HG03139 (cell line): ENCODE measurements around the gene AFF3.
"Not testable (repeated sequence)": the region's sequence is repeated elsewhere in the genome, so short reads cannot be mapped to it uniquely, and the experiment has no call there.

Source experiments
- ATAC-seq: cut with Tn5 transposase; IDR thresholded peaks from one replicate; pipeline ENCODE4 v1.9.1; 2021; ENCODE audit not compliant: unreplicated experiment

AFF3 gene

GRCh38 chr2:99772591-99773331 is 369.6 kb downstream of the AFF3 start:
- ATAC-seq = no peak

GRCh38 chr2:99771681-99772333 is 370.6 kb downstream of the AFF3 start:
- no peak for ATAC-seq

GRCh38 chr2:99770876-99771275 is 371.5 kb downstream of the AFF3 start:
- ATAC-seq = no peak

- ATAC-seq = no peak
These were observed 376.6 kb downstream of the AFF3 start for GRCh38 chr2:99765731-99766318.

GRCh38 chr2:99763764-99764163 is 378.6 kb downstream of the AFF3 start:
- ATAC-seq = no peak

- no peak for ATAC-seq
These were observed 379.7 kb downstream of the AFF3 start for GRCh38 chr2:99762714-99763113.

- ATAC-seq = no peak
These were observed 384.7 kb downstream of the AFF3 start for GRCh38 chr2:99757611-99758114.

- ATAC-seq = no peak
These were observed 386.3 kb downstream of the AFF3 start for GRCh38 chr2:99756059-99756458.

- no peak for ATAC-seq
These were observed 388.2 kb downstream of the AFF3 start for GRCh38 chr2:99754210-99754609.

GRCh38 chr2:99753505-99753904 is 388.9 kb downstream of the AFF3 start:
- ATAC-seq = no peak

- ATAC-seq = no peak
These were observed 394.0 kb downstream of the AFF3 start for GRCh38 chr2:99748344-99748743.

GRCh38 chr2:99747842-99748241 is 394.5 kb downstream of the AFF3 start:
- ATAC-seq = no peak

- ATAC-seq = no peak
These were observed 399.2 kb downstream of the AFF3 start for GRCh38 chr2:99743146-99743545.

- no peak for ATAC-seq
These were observed 404.9 kb downstream of the AFF3 start for GRCh38 chr2:99737537-99737936.

GRCh38 chr2:99735753-99736152 is 406.6 kb downstream of the AFF3 start:
- ATAC-seq = no peak

GRCh38 chr2:99735314-99735713 is 407.1 kb downstream of the AFF3 start:
- not testable (repeated sequence) for ATAC-seq

- no peak for ATAC-seq
These were observed 408.2 kb downstream of the AFF3 start for GRCh38 chr2:99734236-99734635.

- no peak for ATAC-seq
These were observed 413.0 kb downstream of the AFF3 start for GRCh38 chr2:99729104-99730025.

GRCh38 chr2:99728166-99728565 is 414.2 kb downstream of the AFF3 start:
- no peak for ATAC-seq

GRCh38 chr2:99727199-99727598 is 415.2 kb downstream of the AFF3 start:
- ATAC-seq = no peak

GRCh38 chr2:99726691-99727090 is 415.7 kb downstream of the AFF3 start:
- no peak for ATAC-seq
